GM21390 (cell line): ENCODE data around the gene TIMM10B.
"Not testable (repeated sequence)": the region's sequence is repeated elsewhere in the genome, so short reads cannot be mapped to it uniquely, and the experiment has no call there.

ENCODE experiments used
- ATAC-seq: cut with Tn5 transposase; IDR thresholded peaks from one replicate; pipeline ENCODE4 v1.9.1; 2021; ENCODE audit not compliant: unreplicated experiment

TIMM10B gene

GRCh38 chr11:6504166-6504565 lies 22.9 kb downstream of the TIMM10B start:
- ATAC-seq, result no peak

- no peak for ATAC-seq
These were observed 24.4 kb downstream of the TIMM10B start for GRCh38 chr11:6505577-6506240.

GRCh38 chr11:6516865-6517264 lies 35.6 kb downstream of the TIMM10B start:
- no peak for ATAC-seq

- no peak for ATAC-seq
These were observed 39.0 kb downstream of the TIMM10B start for GRCh38 chr11:6520265-6520664.

- not testable (repeated sequence) for ATAC-seq
These were observed 40.6 kb downstream of the TIMM10B start for GRCh38 chr11:6521946-6522345.

- no peak for ATAC-seq
These were observed 42.0 kb downstream of the TIMM10B start for GRCh38 chr11:6523253-6523652.

- peak; percentile 67 for ATAC-seq
These were observed 45.3 kb downstream of the TIMM10B start for GRCh38 chr11:6526411-6527135.

GRCh38 chr11:6529266-6529665 lies 48.0 kb downstream of the TIMM10B start:
- no peak for ATAC-seq

GRCh38 chr11:6530848-6531247 lies 49.5 kb downstream of the TIMM10B start:
- no peak for ATAC-seq

GRCh38 chr11:6531267-6531752 lies 50.0 kb downstream of the TIMM10B start:
- ATAC-seq, result no peak
